Neural crest cell (in vitro differentiated cells): Measurements from ENCODE around the gene CDH23. TPM values are rescaled to one million over a fixed set of nuclear protein-coding genes. Genes with fewer than 3 reads are reported as not detected.

Experiments
- DNase-seq: peaks from one replicate; pipeline ENCODE4 v3.0.0; 2021; ENCODE audit warnings: low read depth, mixed read lengths, low spot score
- H3K27ac Mint-ChIP-seq: one replicate; pipeline ENCODE4 v1.8.0; 2021; ENCODE audit warnings: mild to moderate bottlenecking, mixed read lengths; ENCODE audit not compliant: unreplicated experiment
- H3K27me3 Mint-ChIP-seq: 2 replicates; pipeline ENCODE4 v1.8.0; 2021; ENCODE audit warnings: low read depth, mild to moderate bottlenecking, mixed read lengths
- H3K36me3 Mint-ChIP-seq: 2 replicates; pipeline ENCODE4 v1.8.0; 2021; ENCODE audit warnings: low read depth, mild to moderate bottlenecking, mixed read lengths
- H3K4me1 Mint-ChIP-seq: 2 replicates; pipeline ENCODE4 v1.8.0; 2021; ENCODE audit warnings: mixed read lengths
- H3K4me3 Mint-ChIP-seq: one replicate; pipeline ENCODE4 v1.8.0; 2021; ENCODE audit warnings: mild to moderate bottlenecking, mixed read lengths
- H3K9me3 Mint-ChIP-seq: 2 replicates; pipeline ENCODE4 v1.8.0; 2021; ENCODE audit warnings: mixed read lengths
- CTCF ChIP-seq: fragments of 200-600 bp; sonication (generic); conservative IDR thresholded peaks from 2 replicates; pipeline ENCODE4 v1.5.0; 2021; ENCODE audit warnings: antibody characterized with exemption, mild to moderate bottlenecking
- total RNA-seq: library from RNA; stranded (reverse); gene quantifications from 2 replicates; pipeline ENCODE4 v1.2.1, GENCODE V29; 2021

The CDH23 gene
- total RNA-seq, 1 donor from 2014 or later, result 2.6 TPM

GRCh38 chr10:71771821-71772617 is 375.3 kb downstream of the CDH23 start:
- H3K4me1 Mint-ChIP-seq, result peaks cover 14% of the 10 kb centered on the region
- H3K4me3 Mint-ChIP-seq, result no peak overlapping the region
- H3K36me3 Mint-ChIP-seq, result no peaks in the 10 kb centered on the region
- no peak for DNase-seq
- no peaks in the 10 kb centered on the region for H3K9me3 Mint-ChIP-seq
- peaks cover 9% of the 10 kb centered on the region for H3K27me3 Mint-ChIP-seq
- H3K27ac Mint-ChIP-seq, result no peak overlapping the region
- TF ChIP-seq CTCF, result no peak

DNA sequence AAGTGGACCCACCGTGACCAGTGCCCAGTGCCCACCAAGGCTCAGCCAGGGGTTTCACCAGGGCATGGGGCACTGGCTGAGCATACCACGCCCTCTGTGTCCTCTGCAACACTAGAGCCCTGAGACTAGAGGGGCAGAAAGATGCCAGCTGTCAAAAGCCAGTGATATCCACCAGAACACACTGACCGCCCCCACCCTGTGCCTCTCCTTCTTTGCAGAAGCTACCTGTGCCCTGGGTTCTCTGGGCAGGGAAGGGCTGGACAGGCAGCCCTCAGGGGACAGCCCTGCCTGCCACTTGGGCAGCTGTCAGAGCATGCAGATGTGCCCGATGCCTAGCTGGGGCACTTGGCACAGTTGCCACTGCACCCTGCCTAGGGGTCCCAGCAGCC is 376.1 kb downstream of the CDH23 start:
- TF ChIP-seq CTCF, result no peak
- Mint-ChIP-seq H3K4me1 (peaks cover 9% of the 10 kb centered on the region), H3K27ac (no peak overlapping the region), H3K36me3 (no peaks in the 10 kb centered on the region), H3K27me3 (peaks cover 9% of the 10 kb centered on the region), H3K4me3 (no peak overlapping the region), H3K9me3 (no peaks in the 10 kb centered on the region)
- no peak for DNase-seq

GRCh38 chr10:71773221-71773971 is 376.7 kb downstream of the CDH23 start, which contains the start of gene VSIR:
Gene VSIR, minus strand, starts transcription at chr10:71773520. Its CDS starts 81 bp downstream, at chr10:71773439.
- H3K27me3 Mint-ChIP-seq, result peaks cover 9% of the 10 kb centered on the region
- no peak within 1 kb of the TSS for H3K4me3 Mint-ChIP-seq
- H3K36me3 Mint-ChIP-seq, result no peaks in the 10 kb centered on the region
- H3K27ac Mint-ChIP-seq, result no peak within 1 kb of the TSS
- DNase-seq, result peak; percentile 80
- peak; percentile 89 for TF ChIP-seq CTCF
- H3K4me1 Mint-ChIP-seq, result peaks cover 9% of the 10 kb centered on the region
- no peaks in the 10 kb centered on the region for H3K9me3 Mint-ChIP-seq

DNA sequence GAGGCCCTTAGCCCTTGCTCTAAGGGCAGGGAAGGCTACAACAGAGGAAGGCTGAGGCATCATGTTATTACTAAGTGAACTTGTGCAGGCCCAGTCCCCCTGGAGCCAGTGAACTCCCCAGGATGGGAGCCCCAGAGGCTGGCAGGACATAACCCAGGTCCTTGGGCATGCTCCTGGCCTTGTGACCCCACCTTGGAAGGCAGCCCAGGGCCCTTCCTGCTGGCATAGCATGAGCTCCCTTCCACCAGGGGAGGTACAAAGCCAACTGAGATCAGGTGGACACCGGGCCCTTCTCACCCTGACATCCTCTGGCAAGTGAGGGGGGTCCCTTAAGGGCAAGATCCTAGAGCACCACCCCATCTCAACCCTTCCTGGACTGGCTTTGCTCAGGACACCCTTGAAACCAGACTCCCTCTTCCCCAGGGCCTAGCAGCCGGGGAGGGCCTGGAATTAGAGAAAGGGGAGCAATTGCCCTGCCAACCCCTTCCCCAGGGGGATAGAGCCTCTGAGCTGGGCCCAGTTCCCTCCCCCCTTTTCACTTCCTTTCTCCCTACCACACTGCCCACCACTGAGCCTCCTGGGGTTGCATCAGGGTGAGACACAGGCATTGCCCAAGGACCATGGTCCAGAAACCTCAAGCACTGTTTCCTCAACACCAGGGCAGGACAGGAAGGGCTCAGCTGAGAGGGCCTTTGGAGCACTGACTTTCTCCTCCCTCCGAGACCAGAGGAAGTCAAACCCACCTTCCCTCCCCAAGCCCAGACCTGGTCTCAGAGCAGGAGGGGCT is 378.4 kb downstream of the CDH23 start:
- no peak for DNase-seq
- peaks cover 9% of the 10 kb centered on the region for H3K27me3 Mint-ChIP-seq
- H3K4me3 Mint-ChIP-seq, result no peak overlapping the region
- peaks cover 9% of the 10 kb centered on the region for H3K4me1 Mint-ChIP-seq
- no peak overlapping the region for H3K27ac Mint-ChIP-seq
- no peaks in the 10 kb centered on the region for H3K36me3 Mint-ChIP-seq
- H3K9me3 Mint-ChIP-seq, result no peaks in the 10 kb centered on the region
- TF ChIP-seq CTCF, result no peak

- DNase-seq, result no peak
- peak overlapping the region; percentile 43 for H3K27ac Mint-ChIP-seq
- H3K27me3 Mint-ChIP-seq, result peaks cover 9% of the 10 kb centered on the region
- no peaks in the 10 kb centered on the region for H3K9me3 Mint-ChIP-seq
- peaks cover 9% of the 10 kb centered on the region for H3K4me1 Mint-ChIP-seq
- TF ChIP-seq CTCF, result no peak
- no peak overlapping the region for H3K4me3 Mint-ChIP-seq
- H3K36me3 Mint-ChIP-seq, result no peaks in the 10 kb centered on the region
Measured at GRCh38 chr10:71776481-71776925, 379.8 kb downstream of the CDH23 start.
